NCI-H187 treated with DMSO at 0.1 percent for 48 hours (cell line): ENCODE data around the gene ARHGAP22.
"Not testable (repeated sequence)": the region's sequence is repeated elsewhere in the genome, so short reads cannot be mapped to it uniquely, and the experiment has no call there.

ENCODE experiments used
- DNase-seq: peaks from one replicate; lab custom pipeline; 2025; lab: John Stamatoyannopoulos, UW

The ARHGAP22 gene

DNA sequence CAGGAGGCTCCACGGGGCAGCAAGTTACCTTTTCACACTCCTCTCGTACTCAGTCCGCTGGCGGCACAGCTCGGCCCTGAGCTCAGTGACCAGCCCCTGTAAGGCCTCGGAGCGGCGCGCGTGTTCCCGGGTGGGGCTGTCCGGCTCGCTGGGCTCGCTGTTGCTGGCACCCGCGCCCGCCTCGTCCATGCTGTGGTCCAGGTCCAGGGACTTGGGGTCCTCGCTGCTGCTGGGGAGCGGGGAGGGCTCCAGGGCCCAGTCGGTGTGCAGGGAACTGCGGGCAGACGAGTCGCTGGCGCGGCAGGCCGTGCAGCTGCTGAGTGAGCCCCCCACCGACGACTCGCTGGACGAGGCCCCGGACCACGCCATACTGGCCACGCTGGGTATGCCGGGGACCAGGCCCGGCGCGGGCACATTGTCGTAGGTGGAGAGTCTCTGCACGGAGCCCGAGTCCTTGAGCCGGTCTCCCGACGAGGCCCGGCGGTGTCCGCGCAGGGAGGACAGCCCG, 154.6 kb downstream of the ARHGAP22 start:
- no peak for DNase-seq

- no peak for DNase-seq
These were observed 155.2 kb downstream of the ARHGAP22 start for GRCh38 chr10:48449501-48450232.

GRCh38 chr10:48448796-48449195, 156.1 kb downstream of the ARHGAP22 start:
- no peak for DNase-seq

DNA sequence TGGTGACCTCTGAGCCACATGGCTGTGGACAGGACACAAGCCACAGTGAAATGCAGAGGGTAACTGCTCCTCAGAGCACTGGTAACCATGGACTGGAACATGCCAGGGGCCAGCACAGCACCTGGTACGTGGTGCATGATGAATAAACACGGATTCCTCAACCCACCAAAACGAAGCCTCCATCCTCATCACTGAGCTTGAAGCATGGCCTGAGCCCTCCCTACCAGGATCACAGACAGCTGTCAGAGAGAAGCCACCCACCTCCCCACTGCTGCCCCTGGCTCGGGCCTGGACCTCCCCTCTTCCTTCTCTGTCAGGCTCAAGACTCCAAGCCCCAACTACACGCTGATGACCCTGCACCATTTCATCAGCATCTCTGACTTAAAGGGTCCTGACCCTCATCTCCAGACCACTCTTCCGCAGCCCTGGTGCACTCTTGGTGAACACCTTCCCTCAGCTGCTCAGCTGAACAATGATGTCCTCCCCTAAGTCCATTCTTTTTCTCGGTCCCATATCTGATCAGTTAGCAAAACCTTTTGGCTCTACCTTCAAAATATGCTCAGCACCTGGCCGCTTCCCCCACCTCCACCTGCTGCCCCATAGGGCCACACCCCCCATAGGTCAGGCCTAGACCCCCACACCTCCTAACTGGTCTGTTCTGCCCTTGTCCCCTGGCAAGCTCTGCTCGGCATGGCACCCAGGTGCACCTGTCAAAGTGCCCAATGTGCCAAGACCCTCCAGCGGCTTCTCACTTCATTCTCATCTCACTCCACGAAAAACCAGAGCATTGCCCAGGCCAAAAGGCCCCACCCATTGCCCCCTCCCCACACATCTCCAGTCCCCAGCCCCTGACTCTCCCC, 157.3 kb downstream of the ARHGAP22 start:
- DNase-seq = no peak

DNA sequence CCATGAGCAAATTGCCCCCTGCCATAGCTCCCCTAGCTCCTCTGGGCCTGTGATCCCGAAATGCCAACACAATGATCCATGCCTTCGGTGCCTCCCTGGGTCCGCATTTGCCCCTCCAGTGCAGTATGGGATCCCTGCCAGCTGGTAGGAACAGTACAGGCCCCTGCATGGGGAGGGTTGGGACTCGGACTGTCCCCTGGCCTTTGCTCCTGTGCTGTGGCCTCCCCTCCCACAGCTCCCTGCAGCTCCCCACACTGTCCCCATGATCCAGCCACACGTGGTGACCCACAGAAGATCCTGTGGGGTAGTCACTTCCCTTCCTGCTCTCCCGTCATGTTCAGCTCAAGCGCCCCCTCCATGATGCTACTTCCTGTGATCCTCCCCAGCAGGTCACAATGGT, 158.1 kb downstream of the ARHGAP22 start:
- DNase-seq = no peak

DNA sequence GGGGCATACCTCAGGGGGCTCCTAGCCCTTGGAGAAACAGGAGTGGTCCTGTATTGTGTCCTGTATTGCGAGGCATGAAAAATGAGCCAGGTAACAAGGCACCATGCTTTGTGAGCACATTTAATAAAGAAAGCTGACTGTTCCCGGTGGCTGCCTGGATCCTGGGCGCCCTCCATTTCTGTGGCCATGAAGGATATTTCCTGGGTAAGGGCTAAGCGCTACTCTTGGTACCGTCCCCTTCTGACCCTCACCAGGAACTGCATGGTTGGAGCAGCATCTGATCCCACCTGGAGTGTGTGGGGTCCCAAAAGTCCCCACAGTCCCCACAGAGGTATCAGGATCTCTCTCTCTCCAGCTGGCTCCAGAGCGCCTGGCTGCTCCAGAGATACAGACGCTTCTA, 158.9 kb downstream of the ARHGAP22 start:
- no peak for DNase-seq

GRCh38 chr10:48444861-48445841, 159.7 kb downstream of the ARHGAP22 start:
- no peak for DNase-seq

- no peak for DNase-seq
These were observed 160.6 kb downstream of the ARHGAP22 start for GRCh38 chr10:48444266-48444665.

DNA sequence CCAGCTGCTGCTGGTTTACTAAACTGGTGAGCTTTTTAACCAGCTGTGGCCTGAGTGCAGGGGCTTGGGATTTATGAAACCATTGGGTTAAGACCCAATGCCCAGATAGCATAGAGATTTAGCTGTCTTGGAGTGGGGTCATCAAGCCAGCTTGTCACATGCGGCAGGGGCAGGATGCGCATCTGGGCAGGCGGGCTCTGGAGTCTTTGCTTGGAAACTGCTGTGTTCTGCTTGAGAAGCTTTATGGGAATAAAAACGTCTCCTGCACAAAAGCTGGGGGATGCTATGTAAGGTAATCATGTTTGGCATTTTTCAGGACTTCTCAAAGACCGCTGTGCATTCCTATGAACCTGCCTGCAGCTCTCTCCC, 162.1 kb downstream of the ARHGAP22 start:
- DNase-seq = no peak

- no peak for DNase-seq
These were observed 162.6 kb downstream of the ARHGAP22 start for GRCh38 chr10:48442090-48442808.

GRCh38 chr10:48440771-48441170, 164.1 kb downstream of the ARHGAP22 start:
- no peak for DNase-seq

DNA sequence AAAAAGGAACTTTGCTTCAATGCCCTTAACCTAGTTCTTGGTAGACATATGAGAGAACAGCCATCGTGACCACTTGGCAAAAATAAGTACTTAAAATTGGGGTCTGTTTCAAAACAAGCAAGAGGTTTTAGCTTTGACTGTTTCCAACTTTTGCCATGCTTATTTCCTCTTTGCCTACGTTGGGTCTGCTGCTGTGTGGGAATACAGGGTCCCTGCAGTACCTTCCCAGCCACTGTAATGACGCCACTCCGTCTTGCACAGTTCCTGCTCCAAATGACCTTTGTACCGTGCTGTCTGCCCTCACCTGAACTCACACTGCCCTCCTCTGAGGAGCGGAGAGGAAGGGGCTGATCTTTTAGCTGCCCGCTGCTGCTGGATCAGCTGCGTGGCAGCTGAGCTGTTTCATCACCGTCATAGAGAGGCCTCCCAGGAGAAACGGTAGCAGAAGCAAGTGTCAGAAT, 165.3 kb downstream of the ARHGAP22 start:
- DNase-seq = no peak

DNA sequence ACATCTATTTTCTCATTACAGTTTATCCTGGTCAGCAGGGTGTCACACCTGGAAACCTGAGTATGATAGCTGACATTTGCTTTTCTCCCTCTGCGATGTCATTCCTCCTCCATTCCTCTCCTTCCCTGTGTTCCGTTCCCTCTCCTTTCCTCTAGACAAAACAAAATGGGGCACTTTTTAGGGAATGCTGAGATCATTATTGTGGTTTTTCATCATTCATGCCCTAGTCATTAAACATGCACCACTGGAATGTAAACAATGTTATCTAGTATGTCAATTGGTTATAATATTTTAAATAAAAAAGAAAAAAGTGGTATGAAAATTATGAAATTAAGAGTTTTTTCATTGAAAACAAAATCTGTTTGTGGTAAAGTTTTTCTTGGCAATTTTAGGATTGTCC, 165.8 kb downstream of the ARHGAP22 start:
- no peak for DNase-seq

GRCh38 chr10:48437546-48437945, 167.3 kb downstream of the ARHGAP22 start:
- no peak for DNase-seq

DNA sequence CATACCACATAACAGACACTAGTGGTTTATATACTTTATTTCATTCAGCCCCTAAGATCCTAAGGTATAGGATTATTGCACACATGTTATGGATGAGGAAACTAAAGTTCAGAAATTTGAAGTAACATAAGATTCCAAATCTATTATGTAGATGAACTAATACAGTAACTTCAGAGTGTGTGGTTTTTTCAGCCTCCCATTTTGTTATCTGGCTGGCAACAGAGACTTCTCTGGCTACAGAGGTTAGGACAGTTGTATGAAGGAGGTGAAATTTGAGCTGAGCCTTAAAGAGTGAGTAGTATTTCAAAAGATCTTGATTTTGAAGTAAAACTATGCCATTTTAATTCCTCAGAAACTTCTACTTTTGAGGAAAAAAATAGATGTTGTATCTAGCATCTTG, 173.0 kb downstream of the ARHGAP22 start:
- DNase-seq = no peak

DNA sequence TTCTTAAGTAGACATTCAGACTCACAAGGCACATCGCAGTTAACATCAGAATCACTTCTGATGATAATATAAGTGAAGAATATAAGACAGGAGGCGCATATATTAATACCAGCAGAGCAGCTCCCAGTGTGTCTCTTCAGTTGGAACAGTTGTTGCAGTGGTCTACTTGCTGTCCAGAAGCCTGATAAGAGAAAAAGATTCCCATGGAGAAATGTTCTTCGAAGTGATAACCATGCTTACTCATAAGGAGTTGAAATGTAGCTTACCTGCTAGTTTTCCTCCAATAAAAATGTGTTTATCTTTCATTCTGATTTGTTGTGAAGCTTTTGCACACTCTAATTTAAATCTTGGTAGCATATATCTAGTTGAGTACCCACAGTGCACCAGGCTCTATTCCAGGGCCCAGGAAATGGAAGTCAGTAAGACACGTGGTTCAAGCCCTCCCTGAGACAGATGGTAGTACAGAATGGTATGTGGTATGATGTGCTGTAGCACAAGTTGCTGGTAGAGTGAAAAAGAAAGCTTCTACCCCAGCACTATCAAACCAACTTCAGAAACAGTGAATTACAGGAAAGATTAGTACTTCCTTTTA, 174.4 kb downstream of the ARHGAP22 start:
- DNase-seq = no peak

- DNase-seq = no peak
These were observed 175.6 kb downstream of the ARHGAP22 start for GRCh38 chr10:48429309-48429708.

GRCh38 chr10:48428896-48429295, 176.0 kb downstream of the ARHGAP22 start:
- DNase-seq = no peak

GRCh38 chr10:48423884-48424283, 181.0 kb downstream of the ARHGAP22 start:
- DNase-seq = no peak

DNA sequence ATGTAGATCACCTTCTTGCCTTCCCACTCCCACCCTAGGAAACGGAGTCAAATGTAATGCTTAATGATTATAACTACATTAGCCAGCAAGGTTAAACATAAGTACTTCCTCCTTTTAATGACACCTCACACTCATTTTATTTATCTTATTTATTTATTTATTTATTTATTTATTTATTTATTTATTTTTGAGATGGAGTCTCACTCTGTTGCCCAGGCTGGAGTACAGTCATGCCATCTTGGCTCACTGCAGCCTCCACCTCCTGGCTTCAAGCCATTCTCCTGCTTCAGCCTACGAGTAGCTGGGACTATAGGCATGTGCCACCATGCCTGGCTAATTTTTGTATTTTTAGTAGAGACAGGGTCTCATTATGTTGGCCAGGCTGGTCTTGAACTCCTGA, 183.0 kb downstream of the ARHGAP22 start:
- DNase-seq = not testable (repeated sequence)

DNA sequence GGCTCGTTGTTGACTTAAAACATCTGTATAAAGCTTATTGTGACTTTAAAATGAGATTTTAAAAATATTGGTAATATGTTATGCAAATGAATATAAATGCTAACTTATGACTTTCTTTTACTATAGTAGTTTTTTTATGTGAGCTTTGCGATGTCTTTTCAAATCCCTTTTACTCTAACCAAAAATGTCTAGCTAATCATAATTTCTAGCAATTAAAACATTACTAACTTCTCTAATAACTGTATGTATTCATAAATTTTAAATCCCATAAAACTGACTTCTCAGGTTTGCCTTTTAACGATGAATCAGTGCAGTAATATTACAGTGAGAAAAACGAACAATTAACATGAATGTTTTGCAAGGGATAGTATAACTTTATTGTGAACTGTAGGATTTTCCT, 185.2 kb downstream of the ARHGAP22 start:
- DNase-seq = no peak
